Thoracic aorta (tissue), 2 donors: ENCODE results near the gene ATXN7L1. TPM values are rescaled to one million over a fixed set of nuclear protein-coding genes. Genes with fewer than 3 reads are reported as not detected.

ENCODE experiments used
- ATAC-seq: fragments of 150-250 bp; one replicate; pipeline ENCODE4 v1.8.0; 2017; ENCODE audit warnings: low read depth; ENCODE audit not compliant: insufficient number of reproducible peaks, low FRiP score
- DNase-seq: peaks from one replicate; pipeline ENCODE4 v3.0.0-alpha.2; 2020; ENCODE audit warnings: low spot score
- H3K27ac ChIP-seq, 2 donors: fragments of 200-600 bp; sonication (generic); 1 replicate in 1 of 2; 2 replicates in 1 of 2; pipeline ENCODE4 v1.5.1; 2016; ENCODE audit warnings: mild to moderate bottlenecking in 2 of 2, moderate library complexity in 2 of 2
- H3K27me3 ChIP-seq: fragments of 200-600 bp; sonication (generic); replicated peaks from 2 replicates; pipeline ENCODE4 v1.6.0; 2016; ENCODE audit warnings: mild to moderate bottlenecking; ENCODE audit not compliant: insufficient read depth
- H3K36me3 ChIP-seq: fragments of 200-600 bp; sonication (generic); one replicate; pipeline ENCODE4 v1.5.1; 2016
- H3K4me1 ChIP-seq, 2 donors: fragments of 200-600 bp; sonication (generic); 1 replicate in 1 of 2; 2 replicates in 1 of 2; pipeline versions ENCODE4 v1.5.1 to v1.6.0; 2016; ENCODE audit warnings: low read depth in 2 of 2, mild to moderate bottlenecking in 1 of 2; ENCODE audit not compliant: control insufficient read depth in 1 of 2
- H3K4me3 ChIP-seq: fragments of 200-600 bp; sonication (generic); 2 replicates; pipeline ENCODE4 v1.5.1; 2016; ENCODE audit warnings: mild to moderate bottlenecking
- H3K9me3 ChIP-seq: fragments of 200-600 bp; sonication (generic); 2 replicates; pipeline ENCODE4 v1.5.1; 2016
- total RNA-seq, 2 donors: library from RNA; depleted of rRNA; stranded (reverse); fragments of >200 nt; gene quantifications; one replicate each; pipeline versions ENCODE4 v1.1.0 to v1.2.3, GENCODE V29; 2016
- TF ChIP-seq, protein P1 (sequence below): fragments of 200-600 bp; sonication (generic); IDR thresholded peaks from one replicate; pipeline ENCODE4 v1.5.1; 2019; ENCODE audit warnings: antibody characterized with exemption

ATXN7L1 gene
- total RNA-seq, 2 donors from 2014 or later = 11.6 to 13.4 TPM

DNA sequence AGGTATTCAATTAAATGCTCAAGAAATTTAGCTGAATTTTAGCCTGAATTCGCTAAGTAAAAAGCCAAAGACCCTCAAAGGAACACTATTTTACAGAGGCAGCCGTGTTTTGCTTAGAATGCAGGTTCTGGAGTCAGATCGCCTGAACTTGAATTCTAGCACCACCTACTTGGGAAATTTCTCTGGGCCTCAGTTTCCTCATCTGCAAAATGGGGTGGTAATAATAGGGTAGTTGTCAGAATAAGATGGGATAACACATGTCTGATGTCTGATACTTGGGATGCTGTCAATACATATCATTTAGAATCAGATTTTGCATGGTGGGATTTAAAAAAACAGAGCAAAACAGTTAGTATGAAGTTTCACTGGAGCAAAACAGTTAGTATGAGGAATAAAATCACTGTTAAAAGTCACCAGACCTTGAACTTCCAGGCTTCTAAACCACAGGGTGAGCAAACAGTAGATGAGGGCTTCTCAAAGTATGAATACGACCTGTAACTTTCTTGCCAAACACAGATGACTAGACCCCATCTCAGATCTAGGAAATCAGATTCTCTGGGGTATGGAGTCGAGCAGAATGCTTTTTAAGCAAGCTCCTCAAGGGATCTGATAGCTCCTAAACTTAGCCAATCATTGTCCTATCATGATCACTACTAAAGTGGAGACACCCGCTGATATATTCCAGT is 75.4 kb downstream of the ATXN7L1 start:
- ATAC-seq (no peak), DNase-seq (no peak)
- no peaks in the 10 kb centered on the region for H3K4me1 ChIP-seq
- TF ChIP-seq, protein P1, sequence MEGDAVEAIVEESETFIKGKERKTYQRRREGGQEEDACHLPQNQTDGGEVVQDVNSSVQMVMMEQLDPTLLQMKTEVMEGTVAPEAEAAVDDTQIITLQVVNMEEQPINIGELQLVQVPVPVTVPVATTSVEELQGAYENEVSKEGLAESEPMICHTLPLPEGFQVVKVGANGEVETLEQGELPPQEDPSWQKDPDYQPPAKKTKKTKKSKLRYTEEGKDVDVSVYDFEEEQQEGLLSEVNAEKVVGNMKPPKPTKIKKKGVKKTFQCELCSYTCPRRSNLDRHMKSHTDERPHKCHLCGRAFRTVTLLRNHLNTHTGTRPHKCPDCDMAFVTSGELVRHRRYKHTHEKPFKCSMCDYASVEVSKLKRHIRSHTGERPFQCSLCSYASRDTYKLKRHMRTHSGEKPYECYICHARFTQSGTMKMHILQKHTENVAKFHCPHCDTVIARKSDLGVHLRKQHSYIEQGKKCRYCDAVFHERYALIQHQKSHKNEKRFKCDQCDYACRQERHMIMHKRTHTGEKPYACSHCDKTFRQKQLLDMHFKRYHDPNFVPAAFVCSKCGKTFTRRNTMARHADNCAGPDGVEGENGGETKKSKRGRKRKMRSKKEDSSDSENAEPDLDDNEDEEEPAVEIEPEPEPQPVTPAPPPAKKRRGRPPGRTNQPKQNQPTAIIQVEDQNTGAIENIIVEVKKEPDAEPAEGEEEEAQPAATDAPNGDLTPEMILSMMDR = no peak
- H3K4me3 ChIP-seq = no peak overlapping the region
- H3K27me3 ChIP-seq = no peaks in the 10 kb centered on the region
- H3K36me3 ChIP-seq = no peaks in the 10 kb centered on the region
- no peak overlapping the region for H3K27ac ChIP-seq
- no peaks in the 10 kb centered on the region for H3K9me3 ChIP-seq

DNA sequence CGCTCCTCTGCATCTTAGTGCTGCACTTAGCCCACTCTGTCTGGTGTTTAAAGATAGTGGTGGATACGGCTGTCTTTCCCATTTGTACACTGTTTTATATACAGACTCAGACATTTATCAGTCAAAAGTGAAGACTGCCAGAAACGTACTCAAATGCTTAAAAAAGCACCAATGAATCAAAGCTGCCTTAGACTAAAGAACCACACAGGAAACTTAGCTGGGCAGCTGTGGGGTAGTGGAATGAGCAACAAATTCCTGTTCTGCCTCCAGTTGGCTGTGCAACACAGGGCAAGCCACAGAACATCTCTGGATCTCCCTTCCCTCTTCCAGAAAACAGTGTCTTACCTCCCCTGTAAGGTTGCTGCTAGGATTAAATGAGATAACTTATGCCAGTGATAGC is 76.0 kb downstream of the ATXN7L1 start:
- TF ChIP-seq, protein P1 = no peak
- no peaks in the 10 kb centered on the region for H3K9me3 ChIP-seq
- no peak overlapping the region for H3K4me3 ChIP-seq
- no peak overlapping the region for H3K27ac ChIP-seq
- no peaks in the 10 kb centered on the region for H3K36me3 ChIP-seq
- DNase-seq (no peak), ATAC-seq (no peak)
- H3K4me1 ChIP-seq = peaks cover 0 to 2% of the 10 kb centered on the region in 2 donors
- H3K27me3 ChIP-seq = no peaks in the 10 kb centered on the region

DNA sequence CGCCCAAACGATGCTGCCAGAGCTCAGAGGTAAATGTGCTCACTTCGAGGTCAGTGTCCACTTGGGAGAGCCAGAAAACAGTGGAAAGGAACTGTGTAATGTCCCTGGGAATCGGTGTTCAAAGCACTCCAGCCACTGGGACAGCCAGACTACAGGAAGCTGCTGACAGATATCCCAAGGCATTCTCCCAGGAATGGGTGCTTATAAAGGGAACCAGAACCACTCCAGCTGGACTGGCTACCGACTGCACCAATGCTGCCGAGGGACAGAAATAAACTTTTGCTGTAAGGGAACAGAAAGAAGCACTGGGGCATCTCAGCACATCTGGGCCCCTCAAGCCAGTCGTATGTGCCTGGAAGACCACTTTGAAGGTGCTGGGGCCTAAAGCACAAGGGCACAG is 76.7 kb downstream of the ATXN7L1 start:
- TF ChIP-seq, protein P1 = no peak
- no peak for DNase-seq
- no peaks in the 10 kb centered on the region for H3K27me3 ChIP-seq
- H3K27ac ChIP-seq = no peak overlapping the region
- no peaks in the 10 kb centered on the region for H3K36me3 ChIP-seq
- H3K4me3 ChIP-seq = no peak overlapping the region
- H3K9me3 ChIP-seq = no peaks in the 10 kb centered on the region
- H3K4me1 ChIP-seq = peaks cover 0 to 9% of the 10 kb centered on the region in 2 donors
- no peak for ATAC-seq

DNA sequence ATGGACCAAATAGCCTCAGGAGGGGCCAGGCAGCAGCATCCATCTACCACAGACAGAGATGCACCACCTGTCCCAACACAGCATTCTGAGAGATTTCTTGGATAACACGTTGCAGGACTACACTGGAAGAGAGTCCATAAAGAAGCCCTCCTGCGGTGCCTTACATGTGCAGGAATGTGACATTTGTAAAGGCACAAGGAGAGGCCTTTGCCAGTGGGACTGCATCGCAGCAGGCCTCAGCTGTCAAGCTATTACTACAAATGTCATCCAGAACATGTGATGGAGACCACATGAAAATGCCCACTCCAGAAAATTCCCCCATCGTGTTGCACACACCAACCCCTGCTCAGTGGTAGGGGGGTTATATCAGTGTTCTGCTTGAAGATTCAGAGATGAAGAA is 77.4 kb downstream of the ATXN7L1 start:
- no peaks in the 10 kb centered on the region for H3K9me3 ChIP-seq
- H3K36me3 ChIP-seq = no peaks in the 10 kb centered on the region
- peaks cover 0 to 9% of the 10 kb centered on the region in 2 donors for H3K4me1 ChIP-seq
- H3K27me3 ChIP-seq = no peaks in the 10 kb centered on the region
- no peak overlapping the region for H3K4me3 ChIP-seq
- DNase-seq (no peak), ATAC-seq (no peak)
- TF ChIP-seq, protein P1 = no peak
- no peak overlapping the region for H3K27ac ChIP-seq

DNA sequence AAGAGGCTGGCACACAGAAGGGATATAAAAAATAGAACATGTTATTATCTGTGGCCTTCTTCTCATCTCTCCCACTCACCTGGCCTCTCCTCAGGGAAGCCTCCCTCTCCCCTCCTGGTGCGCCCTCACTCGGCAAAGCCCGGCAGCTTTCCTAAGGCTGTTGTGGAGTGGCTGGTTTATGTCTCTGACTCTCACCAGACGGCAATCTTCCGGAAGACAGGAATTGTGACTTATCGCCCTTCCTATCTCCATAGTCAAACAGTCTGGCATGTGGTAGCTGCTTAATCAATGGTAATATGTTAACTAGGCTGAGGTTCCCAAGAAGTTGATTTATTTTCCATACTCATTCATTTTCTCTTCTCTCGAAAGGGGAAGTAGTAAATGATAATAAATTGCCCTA is 78.7 kb downstream of the ATXN7L1 start:
- Histone ChIP-seq H3K27ac (no peak overlapping the region), H3K4me1 (peaks cover 0 to 9% of the 10 kb centered on the region in 2 donors)
- TF ChIP-seq, protein P1 = no peak

More for the DNA sequence above, 78.7 kb downstream of the ATXN7L1 start:
- Histone ChIP-seq H3K27me3 (no peaks in the 10 kb centered on the region), H3K36me3 (no peaks in the 10 kb centered on the region), H3K9me3 (no peaks in the 10 kb centered on the region), H3K4me3 (no peak overlapping the region)
- DNase-seq (no peak), ATAC-seq (no peak)
